Measurements from ENCODE around the gene AP3S2.
"Not testable (repeated sequence)": the region's sequence is repeated elsewhere in the genome, so short reads cannot be mapped to it uniquely, and the experiment has no call there.

Gene AP3S2

DNA sequence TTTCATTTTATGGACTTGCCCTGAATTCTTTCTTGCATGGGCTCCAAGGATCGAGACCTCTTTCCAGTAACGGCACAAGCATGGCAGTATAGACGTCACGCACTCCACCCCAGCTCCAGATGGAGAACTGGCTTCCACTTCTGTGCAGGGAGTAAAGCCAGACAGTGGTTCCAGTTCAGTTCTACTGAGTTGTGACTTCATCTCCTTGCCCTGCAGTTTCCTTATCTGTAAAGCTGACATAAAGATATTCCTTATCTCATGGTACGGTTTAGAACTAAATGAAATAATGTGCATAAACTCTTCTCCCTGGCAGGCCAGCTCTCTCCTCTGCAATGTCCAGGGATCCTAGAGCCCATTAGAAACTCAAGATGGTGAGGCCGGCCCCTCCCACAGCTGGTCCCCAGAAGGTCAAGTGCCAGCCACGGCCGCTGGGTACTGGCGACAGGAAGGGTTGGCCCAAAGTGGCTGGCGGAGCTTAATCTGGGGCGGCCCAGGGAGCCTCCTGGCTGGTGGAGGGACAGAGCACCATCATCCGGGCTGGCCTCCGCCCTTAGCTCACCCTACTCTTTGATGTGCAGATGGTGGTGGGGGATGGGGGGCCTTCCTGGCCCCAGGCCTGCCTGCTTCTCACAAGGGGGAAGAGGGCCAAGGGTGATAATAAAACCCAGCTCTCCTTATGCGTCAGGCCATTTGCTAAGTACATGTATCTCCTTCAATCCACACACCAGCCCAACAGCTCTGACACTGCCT, 110.5 kb downstream of the AP3S2 start:
- in situ Hi-C loops (cut with MboI; ENCODE audit: low sequenced_read_pairs), result no loop called here

DNA sequence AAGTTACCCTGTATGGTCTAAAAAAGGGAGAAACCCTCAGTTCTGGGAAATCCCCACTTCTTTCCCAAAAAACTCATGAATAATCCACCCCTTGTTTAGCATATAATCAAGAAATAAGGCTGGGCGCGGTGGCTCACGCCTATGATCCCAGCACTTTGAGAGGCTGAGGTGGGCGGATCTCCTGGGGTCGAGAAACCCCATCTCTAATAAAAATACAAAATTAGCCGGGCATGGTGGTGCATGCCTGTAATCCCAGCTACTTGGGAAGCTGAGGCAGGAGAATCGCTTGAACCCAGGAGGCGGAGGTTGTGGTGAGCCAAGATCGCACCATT, 111.2 kb downstream of the AP3S2 start:
- in situ Hi-C loops (cut with MboI; ENCODE audit: low sequenced_read_pairs), result not testable (repeated sequence)

DNA sequence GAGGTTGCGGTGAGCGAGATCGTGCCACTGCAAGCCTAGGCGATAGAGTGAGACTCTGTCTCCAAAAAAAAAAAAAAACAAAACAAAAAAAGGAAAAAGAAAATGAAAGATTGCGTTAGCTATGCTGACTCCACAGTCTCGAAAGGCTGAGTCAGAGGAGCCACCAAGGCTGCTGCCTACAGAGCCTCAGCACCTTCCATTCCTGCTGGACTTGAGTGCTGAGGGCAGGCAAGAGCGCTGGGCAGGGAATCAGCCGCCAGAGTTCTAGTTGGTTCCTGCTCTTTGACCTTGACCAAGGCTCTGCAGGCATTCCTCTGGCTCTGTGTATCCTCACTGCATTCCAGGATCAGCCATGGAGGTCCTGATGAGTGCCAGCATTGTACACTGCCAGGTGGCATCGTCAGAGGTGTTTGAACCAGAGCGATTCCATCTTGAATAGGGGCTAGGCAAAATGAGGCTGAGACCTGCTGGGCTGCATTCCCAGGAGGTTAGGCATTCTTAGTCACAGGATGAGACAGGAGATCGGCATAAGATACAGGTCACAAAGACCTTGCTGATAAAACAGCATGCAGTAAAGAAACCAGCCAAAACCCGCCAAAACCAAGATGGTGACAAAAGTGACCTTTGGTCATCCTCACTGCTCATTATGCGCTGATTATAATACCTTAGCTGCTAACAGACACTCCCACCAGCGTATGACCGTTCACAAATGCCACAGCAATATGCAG, 111.7 kb downstream of the AP3S2 start:
- in situ Hi-C loops (cut with MboI; ENCODE audit: low sequenced_read_pairs), result no loop called here

DNA sequence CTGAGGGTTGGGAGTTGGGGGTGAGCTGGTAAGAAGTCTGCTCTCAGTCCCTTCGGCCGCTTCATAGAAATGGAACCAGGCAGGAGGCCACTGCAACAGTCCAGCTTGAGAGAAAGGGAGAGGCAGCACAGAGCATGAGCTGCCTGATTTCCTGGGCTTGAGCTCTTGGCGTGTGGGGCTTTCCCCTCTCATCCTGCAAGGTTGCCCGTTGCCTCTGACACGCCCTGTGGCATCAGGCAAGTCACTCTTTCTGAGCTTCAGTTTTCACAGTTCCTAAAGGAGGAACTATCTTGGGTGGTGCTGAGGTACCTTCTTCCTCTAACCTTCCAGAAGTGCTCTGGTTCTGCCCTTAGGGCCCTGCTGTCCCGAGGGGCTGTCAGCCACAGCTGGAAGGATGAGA, 112.7 kb downstream of the AP3S2 start:
- in situ Hi-C loops (cut with MboI; ENCODE audit: low sequenced_read_pairs), result no loop called here

DNA sequence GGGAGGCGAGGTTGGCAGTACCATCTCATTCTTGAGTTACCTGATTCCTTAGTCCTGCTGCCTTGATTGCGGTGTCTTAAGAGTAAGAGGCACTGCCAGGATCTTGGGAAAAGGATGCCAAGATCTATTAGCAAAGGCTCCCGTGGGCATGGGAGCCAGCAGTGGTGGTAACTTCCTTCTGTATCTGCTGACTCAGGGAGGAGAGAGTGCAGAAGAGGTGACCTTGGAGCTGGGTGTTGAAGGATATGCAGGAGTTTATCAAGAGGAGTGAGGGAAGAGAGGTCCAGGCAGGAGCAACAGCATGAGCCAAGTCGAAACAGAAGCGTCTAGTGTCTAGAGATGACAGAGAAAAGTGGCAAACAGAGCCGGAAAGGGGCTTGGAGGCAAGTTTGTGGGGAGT, 113.2 kb downstream of the AP3S2 start:
- in situ Hi-C loops (cut with MboI; ENCODE audit: low sequenced_read_pairs), result no loop called here

Measured in hTERT RPE-1 (cell line).